A549 (cell line): ENCODE measurements around the gene TPRKB. TPM values are rescaled to one million over a fixed set of nuclear protein-coding genes. Genes with fewer than 3 reads are reported as not detected.
"Not testable (repeated sequence)": the region's sequence is repeated elsewhere in the genome, so short reads cannot be mapped to it uniquely, and the experiment has no call there.

Experiments used
- ATAC-seq, 2 experiments: fragments of 200-7000 bp in 1 of 2; fragments of >200 bp in 1 of 2; cut with Nextera tagmentation in 1 of 2; cut with Tn5 transposase in 1 of 2; 3 replicates each; pipeline versions ENCODE4 v1.8.0 to v1.9.1; 2018 to 2020; ENCODE audit warnings: mild to moderate bottlenecking in 1 of 2, moderate library complexity in 1 of 2
- CTCF ChIA-PET: fragments of 300-600 bp; sonication (Branson Sonifier 250); formaldehyde crosslinking; extraction: SDS; loops from one replicate; lab custom pipeline; 2021; ENCODE audit warnings: antibody characterized with exemption, inconsistent platforms; lab: Yijun Ruan, JAX
- POLR2A ChIA-PET: fragments of 350-600 bp; formaldehyde crosslinking; extraction: SDS; loops from one replicate; lab custom pipeline; 2021; ENCODE audit warnings: antibody characterized with exemption, inconsistent platforms; lab: Yijun Ruan, JAX
- DNase-seq, 2 experiments: peaks; one replicate each; pipeline versions ENCODE4 v3.0.0 to v3.0.0-alpha.2; 2011 to 2016; ENCODE audit warnings: low read depth in 1 of 2, low spot score in 1 of 2
- FAIRE-seq: peaks from 2 replicates; lab custom pipeline; 2011; peaks lifted over from hg19 to GRCh38; lab: Jason Lieb, UNC
- H3K27ac ChIP-seq, 2 experiments: fragments of >200 bp; sonication (Bioruptor Twin); formaldehyde crosslinking; 3 replicates each; pipeline ENCODE4 v1.5.1; 2016 to 2017
- H3K4me1 ChIP-seq: fragments of >200 bp; sonication (Bioruptor Twin); formaldehyde crosslinking; 3 replicates; pipeline ENCODE4 v1.6.1; 2016
- H3K4me2 ChIP-seq: fragments of >200 bp; sonication (Bioruptor Twin); formaldehyde crosslinking; 3 replicates; pipeline ENCODE4 v1.6.1; 2016
- H3K4me3 ChIP-seq: fragments of >200 bp; sonication (Bioruptor Twin); formaldehyde crosslinking; 3 replicates; pipeline ENCODE4 v1.5.1; 2016
- H3K9me3 ChIP-seq: fragments of >200 bp; sonication (Bioruptor Twin); formaldehyde crosslinking; 3 replicates; pipeline ENCODE4 v1.6.1; 2016
- EP300 ChIP-seq, 2 experiments: fragments of >200 bp; sonication (Bioruptor Twin); formaldehyde crosslinking; IDR thresholded peaks; 2 replicates in 1 of 2; 3 replicates in 1 of 2; pipeline ENCODE4 v1.6.1; 2016 to 2017
- FOSB ChIP-seq: fragments of 250-450 bp; sonication (Bioruptor Pico); IDR thresholded peaks from 2 replicates; pipeline ENCODE4 v1.5.0; 2020; ENCODE audit warnings: mild to moderate bottlenecking, moderate library complexity
- JUN ChIP-seq, 2 experiments: fragments of >200 bp; sonication (Bioruptor Twin); formaldehyde crosslinking; IDR thresholded peaks; 2 replicates in 1 of 2; 3 replicates in 1 of 2; pipeline ENCODE4 v1.6.1; 2016 to 2017
- NR3C1 ChIP-seq: fragments of >200 bp; sonication (Bioruptor Twin); formaldehyde crosslinking; IDR thresholded peaks from 3 replicates; pipeline ENCODE4 v1.6.1; 2017
- POLR2A ChIP-seq: IDR thresholded peaks from 2 replicates; pipeline ENCODE4 v1.6.1; 2012; ENCODE audit warnings: mild to moderate bottlenecking, low read length
- RARB ChIP-seq: fragments of 250-450 bp; sonication (Bioruptor Pico); IDR thresholded peaks from 2 replicates; pipeline ENCODE4 v1.8.0; 2021; ENCODE audit warnings: mild to moderate bottlenecking, moderate library complexity
- ZFP36 ChIP-seq: fragments of 450-650 bp; IDR thresholded peaks from 2 replicates; pipeline ENCODE4 v1.6.1; 2014; ENCODE audit warnings: borderline replicate concordance; ENCODE audit not compliant: partially characterized antibody
- WGBS: methylation state at CpG from one replicate; pipeline ENCODE4 v1.1.6; 2017; ENCODE audit errors: missing lambda C conversion rate; 5-methylcytosine and 5-hydroxymethylcytosine counted together
- polyA plus RNA-seq, 4 experiments: library from polyadenylated mRNA; depleted of rRNA in 3 of 4; stranded (reverse); fragments of >200 nt; fragmentation: RNase III in 1 of 4; extraction: RNeasy Plus Mini Kit Qiagen cat#74134 plus additional on column Dnase treatment in 1 of 4; gene quantifications; 2 replicates in 3 of 4; 3 replicates in 1 of 4; pipeline ENCODE4 v1.2.3, GENCODE V29; 2011 to 2017
- TF ChIP-seq, protein P1 (sequence below): fragments of 200-600 bp; sonication (generic); IDR thresholded peaks from 2 replicates; pipeline ENCODE4 v1.6.1; 2016; ENCODE audit warnings: antibody characterized with exemption, mild to moderate bottlenecking, moderate library complexity
- TF ChIP-seq, protein P2 (sequence below): IDR thresholded peaks from 2 replicates; pipeline ENCODE4 v1.6.1; 2012

Gene TPRKB
- polyA plus RNA-seq, 2 of the 4 experiments (the other 2 are of a cell fraction), result 115 to 144 TPM

DNA sequence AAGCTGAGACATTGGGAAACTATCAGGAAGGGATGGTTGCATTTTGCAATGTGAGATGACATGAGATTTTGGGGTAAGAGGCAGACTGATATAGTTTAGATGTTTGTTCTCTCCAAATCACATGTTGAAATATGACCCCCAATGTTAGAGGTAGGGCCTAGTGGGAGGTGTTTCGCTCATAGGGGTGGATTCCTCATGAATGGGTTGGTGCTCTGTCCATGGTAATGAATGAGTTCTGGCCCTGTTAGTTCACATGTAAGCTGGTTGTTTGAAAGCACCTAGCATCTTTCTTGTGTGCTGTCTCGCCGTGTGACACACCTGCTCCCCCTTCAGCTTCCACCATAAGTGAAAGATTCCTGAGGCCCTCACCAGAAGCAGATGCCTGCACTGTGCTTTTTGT lies 37.7 kb downstream of the TPRKB start:
- WGBS, result 42% methylated on average over 3 of the region's 3 CpGs
- POLR2A ChIA-PET, result interaction anchor here (0.6 kb wide), 1 partner anchor 38 kb away, joined by 3 read pairs; the partner anchor contains the start of gene TPRKB
- Histone ChIP-seq H3K27ac (no peak overlapping the region), H3K9me3 (peaks cover 11% of the 10 kb centered on the region; the same call in 1 of the 3 replicates), H3K4me2 (no peak overlapping the region), H3K4me3 (no peak overlapping the region), H3K4me1 (no peaks in the 10 kb centered on the region)
- CTCF ChIA-PET, result interaction anchor here (0.6 to 1.8 kb wide), 2 partner anchors 19 to 72 kb away, joined by 3 to 4 read pairs; no protein-coding TSS in a partner anchor
- DNase-seq, result no peak
- no peak for ATAC-seq
- TF ChIP-seq, protein P1, sequence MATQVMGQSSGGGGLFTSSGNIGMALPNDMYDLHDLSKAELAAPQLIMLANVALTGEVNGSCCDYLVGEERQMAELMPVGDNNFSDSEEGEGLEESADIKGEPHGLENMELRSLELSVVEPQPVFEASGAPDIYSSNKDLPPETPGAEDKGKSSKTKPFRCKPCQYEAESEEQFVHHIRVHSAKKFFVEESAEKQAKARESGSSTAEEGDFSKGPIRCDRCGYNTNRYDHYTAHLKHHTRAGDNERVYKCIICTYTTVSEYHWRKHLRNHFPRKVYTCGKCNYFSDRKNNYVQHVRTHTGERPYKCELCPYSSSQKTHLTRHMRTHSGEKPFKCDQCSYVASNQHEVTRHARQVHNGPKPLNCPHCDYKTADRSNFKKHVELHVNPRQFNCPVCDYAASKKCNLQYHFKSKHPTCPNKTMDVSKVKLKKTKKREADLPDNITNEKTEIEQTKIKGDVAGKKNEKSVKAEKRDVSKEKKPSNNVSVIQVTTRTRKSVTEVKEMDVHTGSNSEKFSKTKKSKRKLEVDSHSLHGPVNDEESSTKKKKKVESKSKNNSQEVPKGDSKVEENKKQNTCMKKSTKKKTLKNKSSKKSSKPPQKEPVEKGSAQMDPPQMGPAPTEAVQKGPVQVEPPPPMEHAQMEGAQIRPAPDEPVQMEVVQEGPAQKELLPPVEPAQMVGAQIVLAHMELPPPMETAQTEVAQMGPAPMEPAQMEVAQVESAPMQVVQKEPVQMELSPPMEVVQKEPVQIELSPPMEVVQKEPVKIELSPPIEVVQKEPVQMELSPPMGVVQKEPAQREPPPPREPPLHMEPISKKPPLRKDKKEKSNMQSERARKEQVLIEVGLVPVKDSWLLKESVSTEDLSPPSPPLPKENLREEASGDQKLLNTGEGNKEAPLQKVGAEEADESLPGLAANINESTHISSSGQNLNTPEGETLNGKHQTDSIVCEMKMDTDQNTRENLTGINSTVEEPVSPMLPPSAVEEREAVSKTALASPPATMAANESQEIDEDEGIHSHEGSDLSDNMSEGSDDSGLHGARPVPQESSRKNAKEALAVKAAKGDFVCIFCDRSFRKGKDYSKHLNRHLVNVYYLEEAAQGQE, result peak; percentile 38; the same call in 1 of the 2 replicates
- TF ChIP-seq EP300 (IDR thresholded peaks at IDR 0.05) (no peak), NR3C1 (no peak), FOSB (CRISPR knock-in tag) (no peak)
- TF ChIP-seq, protein P2, sequence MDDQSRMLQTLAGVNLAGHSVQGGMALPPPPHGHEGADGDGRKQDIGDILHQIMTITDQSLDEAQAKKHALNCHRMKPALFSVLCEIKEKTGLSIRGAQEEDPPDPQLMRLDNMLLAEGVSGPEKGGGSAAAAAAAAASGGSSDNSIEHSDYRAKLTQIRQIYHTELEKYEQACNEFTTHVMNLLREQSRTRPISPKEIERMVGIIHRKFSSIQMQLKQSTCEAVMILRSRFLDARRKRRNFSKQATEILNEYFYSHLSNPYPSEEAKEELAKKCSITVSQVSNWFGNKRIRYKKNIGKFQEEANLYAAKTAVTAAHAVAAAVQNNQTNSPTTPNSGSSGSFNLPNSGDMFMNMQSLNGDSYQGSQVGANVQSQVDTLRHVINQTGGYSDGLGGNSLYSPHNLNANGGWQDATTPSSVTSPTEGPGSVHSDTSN, result no peak
- no peak for FAIRE-seq

DNA sequence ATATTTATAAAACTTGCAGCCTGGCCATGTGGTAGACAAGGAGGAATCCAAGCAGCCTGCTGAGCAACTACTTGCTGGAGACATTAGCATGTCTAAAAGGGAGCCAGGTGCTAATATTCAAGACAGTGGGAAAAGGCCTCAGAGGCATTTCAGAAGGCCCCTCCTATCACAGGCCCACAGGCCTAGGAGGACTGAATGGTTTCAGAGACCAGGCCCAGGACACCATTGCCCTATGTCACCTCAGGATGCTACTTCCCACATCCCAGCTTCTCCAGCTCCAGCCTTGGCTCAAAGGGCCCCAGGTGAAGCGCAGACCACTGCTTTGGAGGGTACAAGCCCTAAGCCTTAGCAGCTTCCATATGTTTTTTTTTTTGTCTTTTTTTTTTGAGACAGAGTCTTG lies 39.0 kb downstream of the TPRKB start:
- H3K4me2 ChIP-seq, result no peak overlapping the region
- CTCF ChIA-PET, result interaction anchor here (1.8 kb wide), 1 partner anchor 18 kb away, joined by 4 read pairs; no protein-coding TSS in a partner anchor
- H3K9me3 ChIP-seq, result peaks cover 11% of the 10 kb centered on the region; the same call in 1 of the 3 replicates
- ATAC-seq (no peak), DNase-seq (no peak), FAIRE-seq (no peak)
- H3K27ac ChIP-seq, result no peak overlapping the region
- WGBS, result 17% methylated on average over 1 of the region's 1 CpG
- no peak overlapping the region for H3K4me3 ChIP-seq
- POLR2A ChIA-PET, result no interaction called here
- TF ChIP-seq POLR2A (no peak), RARB (CRISPR knock-in tag) (no peak), ZFP36 (peak; percentile 72)
- TF ChIP-seq, protein P2, result no peak
- no peaks in the 10 kb centered on the region for H3K4me1 ChIP-seq

DNA sequence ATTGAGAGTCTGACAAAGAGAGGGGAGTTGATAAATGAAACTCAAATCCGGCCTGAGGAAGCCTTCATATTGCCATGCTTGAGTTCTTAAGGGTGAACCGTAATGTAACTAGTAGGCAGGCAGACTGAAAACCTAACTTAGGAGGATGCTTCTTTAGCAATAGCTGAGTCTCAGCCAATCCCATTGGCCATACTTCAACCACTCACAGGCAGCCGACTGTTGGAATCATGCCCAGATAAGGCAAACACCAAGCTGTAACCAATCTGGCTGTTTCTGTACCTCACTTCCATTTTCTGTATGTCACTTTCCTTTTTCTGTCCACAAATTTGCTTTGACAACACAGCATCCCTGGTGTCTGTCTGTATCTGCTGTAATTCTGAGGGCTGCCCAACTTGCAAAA lies 39.5 kb downstream of the TPRKB start:
- H3K4me2 ChIP-seq, result no peak overlapping the region
- ChIA-PET POLR2A (no interaction called here), CTCF (no interaction called here)
- H3K4me3 ChIP-seq, result no peak overlapping the region
- ATAC-seq, result no peak
- no peak for DNase-seq
- H3K27ac ChIP-seq, result no peak overlapping the region
- H3K9me3 ChIP-seq, result peaks cover 11% of the 10 kb centered on the region; the same call in 1 of the 3 replicates
- WGBS, result 30% methylated on average over 3 of the region's 3 CpGs
- H3K4me1 ChIP-seq, result no peaks in the 10 kb centered on the region
- no peak for FAIRE-seq
- no peak for TF ChIP-seq JUN (IDR thresholded peaks at IDR 0.05)

DNA sequence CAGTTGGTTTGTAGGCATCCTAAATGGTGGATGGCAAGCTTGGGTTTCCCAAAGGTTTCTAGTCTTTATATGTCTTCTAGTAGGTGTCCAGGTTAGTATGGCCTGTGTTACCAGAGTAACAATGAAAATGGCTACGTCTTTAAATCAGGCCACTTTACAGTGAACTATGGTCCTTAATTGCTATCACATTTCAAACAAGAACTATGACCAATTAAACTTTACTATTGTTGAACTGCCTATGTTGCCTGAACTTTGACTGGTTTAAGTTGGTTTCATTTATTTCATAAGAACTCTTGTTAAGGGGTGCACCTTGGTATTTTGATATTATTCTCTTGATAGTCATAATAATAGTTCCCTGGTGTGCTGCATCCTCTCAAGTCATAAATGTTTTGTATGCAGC lies 40.2 kb downstream of the TPRKB start:
- H3K4me3 ChIP-seq, H3K4me2 ChIP-seq, FAIRE-seq, H3K27ac ChIP-seq, ATAC-seq, H3K4me1 ChIP-seq, CTCF ChIA-PET, DNase-seq: not testable (repeated sequence)
- peaks cover 11% of the 10 kb centered on the region; the same call in 1 of the 3 replicates for H3K9me3 ChIP-seq
- WGBS, result 23% methylated on average over 1 of the region's 1 CpG
- POLR2A ChIA-PET, result interaction anchor here (0.6 kb wide), 1 partner anchor 140 kb away, joined by 3 read pairs; no protein-coding TSS in a partner anchor
